HEK293 (cell line): ENCODE measurements around the gene EIF3F.

Source experiments
- BCL11A ChIP-seq: fragments of 450-650 bp; formaldehyde crosslinking; IDR thresholded peaks from 2 replicates; pipeline ENCODE4 v1.5.1; 2016; ENCODE audit warnings: low read depth, missing biosample characterization, missing genetic modification characterization
- GFI1B ChIP-seq: fragments of 450-650 bp; formaldehyde crosslinking; IDR thresholded peaks from 2 replicates; pipeline ENCODE4 v1.5.1; 2016; ENCODE audit warnings: missing biosample characterization, missing genetic modification characterization
- INSM2 ChIP-seq: fragments of 450-650 bp; formaldehyde crosslinking; IDR thresholded peaks from 2 replicates; pipeline ENCODE4 v1.5.1; 2016; ENCODE audit warnings: missing biosample characterization, missing genetic modification characterization
- OVOL3 ChIP-seq: fragments of 450-650 bp; formaldehyde crosslinking; IDR thresholded peaks from 2 replicates; pipeline ENCODE4 v1.5.1; 2016; ENCODE audit warnings: missing biosample characterization, missing genetic modification characterization
- PRDM10 ChIP-seq: fragments of 450-650 bp; formaldehyde crosslinking; IDR thresholded peaks from 2 replicates; pipeline ENCODE4 v1.5.1; 2016; ENCODE audit warnings: missing biosample characterization, missing genetic modification characterization
- REPIN1 ChIP-seq: fragments of 450-650 bp; formaldehyde crosslinking; IDR thresholded peaks from 2 replicates; pipeline ENCODE4 v1.5.1; 2017; ENCODE audit warnings: missing biosample characterization, missing genetic modification characterization, low read depth
- ZBTB11 ChIP-seq: fragments of 450-650 bp; formaldehyde crosslinking; conservative IDR thresholded peaks from 2 replicates; pipeline ENCODE4 v1.5.1; 2016; ENCODE audit warnings: low read depth, missing biosample characterization, missing genetic modification characterization
- ZBTB49 ChIP-seq: fragments of 450-650 bp; formaldehyde crosslinking; IDR thresholded peaks from 2 replicates; pipeline ENCODE4 v1.5.1; 2016; ENCODE audit warnings: missing biosample characterization, missing genetic modification characterization, low read depth
- ZFP3 ChIP-seq: fragments of 450-650 bp; formaldehyde crosslinking; IDR thresholded peaks from 2 replicates; pipeline ENCODE4 v1.5.1; 2016; ENCODE audit warnings: low read depth, missing biosample characterization, missing genetic modification characterization
- ZFP37 ChIP-seq: fragments of 450-650 bp; formaldehyde crosslinking; IDR thresholded peaks from 2 replicates; pipeline ENCODE4 v1.5.1; 2016; ENCODE audit warnings: missing biosample characterization, missing genetic modification characterization
- ZNF280C ChIP-seq: fragments of 450-650 bp; formaldehyde crosslinking; IDR thresholded peaks from 2 replicates; pipeline ENCODE4 v1.5.1; 2016; ENCODE audit warnings: missing biosample characterization, missing genetic modification characterization
- ZNF311 ChIP-seq: fragments of 450-650 bp; formaldehyde crosslinking; IDR thresholded peaks from 2 replicates; pipeline ENCODE4 v1.5.1; 2017; ENCODE audit warnings: missing biosample characterization, missing genetic modification characterization, borderline replicate concordance
- ZNF341 ChIP-seq: fragments of 450-650 bp; formaldehyde crosslinking; IDR thresholded peaks from 2 replicates; pipeline ENCODE4; 2016; ENCODE audit warnings: low read depth, missing biosample characterization, missing genetic modification characterization
- ZNF394 ChIP-seq: fragments of 450-650 bp; formaldehyde crosslinking; IDR thresholded peaks from 2 replicates; pipeline ENCODE4 v1.5.1; 2016; ENCODE audit warnings: missing biosample characterization, missing genetic modification characterization, mild to moderate bottlenecking, moderate library complexity, borderline replicate concordance
- ZNF426 ChIP-seq: fragments of 450-650 bp; formaldehyde crosslinking; IDR thresholded peaks from 2 replicates; pipeline ENCODE4 v1.5.1; 2017; ENCODE audit warnings: missing biosample characterization, missing genetic modification characterization, mild to moderate bottlenecking, inconsistent platforms, moderate library complexity
- ZNF561 ChIP-seq: fragments of 450-650 bp; IDR thresholded peaks from 2 replicates; pipeline ENCODE4 v1.5.1; 2018; ENCODE audit warnings: missing biosample characterization, missing genetic modification characterization, borderline replicate concordance
- ZNF596 ChIP-seq: fragments of 450-650 bp; IDR thresholded peaks from 2 replicates; pipeline ENCODE4 v1.5.0; 2018; ENCODE audit warnings: missing biosample characterization, mild to moderate bottlenecking, missing genetic modification characterization, moderate library complexity
- ZNF600 ChIP-seq: fragments of 450-650 bp; formaldehyde crosslinking; IDR thresholded peaks from 2 replicates; pipeline ENCODE4 v1.5.1; 2016; ENCODE audit warnings: missing biosample characterization, missing genetic modification characterization
- ZNF621 ChIP-seq: fragments of 450-650 bp; formaldehyde crosslinking; IDR thresholded peaks from 2 replicates; pipeline ENCODE4 v1.5.1; 2017; ENCODE audit warnings: missing biosample characterization, missing genetic modification characterization
- ZNF664 ChIP-seq: fragments of 450-650 bp; formaldehyde crosslinking; IDR thresholded peaks from 2 replicates; pipeline ENCODE4 v1.5.1; 2016; ENCODE audit warnings: missing biosample characterization, missing genetic modification characterization
- ZNF670 ChIP-seq: fragments of 450-650 bp; formaldehyde crosslinking; IDR thresholded peaks from 2 replicates; pipeline ENCODE4 v1.5.1; 2016; ENCODE audit warnings: missing biosample characterization, missing genetic modification characterization, low read depth
- ZNF76 ChIP-seq: fragments of 450-650 bp; formaldehyde crosslinking; IDR thresholded peaks from 2 replicates; pipeline ENCODE4; 2016; ENCODE audit warnings: low read depth, missing biosample characterization, missing genetic modification characterization, borderline replicate concordance
- ZSCAN5A ChIP-seq: fragments of 450-650 bp; formaldehyde crosslinking; IDR thresholded peaks from 2 replicates; pipeline ENCODE4 v1.5.1; 2016; ENCODE audit warnings: missing biosample characterization, missing genetic modification characterization

EIF3F gene

GRCh38 chr11:7986768-7987559 lies at the start of gene EIF3F (continued):
- TF ChIP-seq ZFP37 (peak; percentile 71), ZBTB11 (peak; percentile 99), ZNF426 (no peak), ZSCAN5A (tag by site-specific recombination) (0 out of 2 replicates have a peak, but pooled peaks have one; percentile 39), ZFP3 (tag by site-specific recombination) (no peak), ZBTB49 (tag by site-specific recombination) (no peak), ZNF76 (tag by site-specific recombination) (peak; percentile 75), ZNF621 (tag by site-specific recombination) (no peak), ZNF664 (tag by site-specific recombination) (peak; percentile 100), PRDM10 (tag by site-specific recombination) (peak; percentile 54; the same call in 1 of the 2 replicates), GFI1B (no peak), ZNF280C (tag by site-specific recombination) (no peak), ZNF596 (tag by site-specific recombination) (no peak), ZNF670 (no peak), ZNF311 (tag by site-specific recombination) (no peak), BCL11A (no peak), OVOL3 (tag by site-specific recombination) (peak; percentile 30; the same call in 1 of the 2 replicates), ZNF600 (tag by site-specific recombination) (0 out of 2 replicates have a peak, but pooled peaks have one; percentile 11), ZNF561 (0 out of 2 replicates have a peak, but pooled peaks have one; percentile 79), INSM2 (tag by site-specific recombination) (peak; percentile 97), ZNF341 (tag by site-specific recombination) (no peak), ZNF394 (tag by site-specific recombination) (peak; percentile 53; the same call in 1 of the 2 replicates), REPIN1 (0 out of 2 replicates have a peak, but pooled peaks have one; percentile 66)
